Astrocyte (in vitro differentiated cells and primary cell): ENCODE results near the gene IGSF23.

Source experiments
- EZH2 ChIP-seq: IDR thresholded peaks from 2 replicates; pipeline ENCODE4 v1.6.1; 2012; ENCODE audit warnings: mild to moderate bottlenecking, low read length, inconsistent platforms; ENCODE audit not compliant: insufficient read depth
- TF ChIP-seq, protein P1 (sequence below): IDR thresholded peaks from 2 replicates; pipeline ENCODE4 v1.5.1; 2011; ENCODE audit warnings: low read depth, mild to moderate bottlenecking, inconsistent platforms, low read length, moderate library complexity; ENCODE audit not compliant: insufficient read depth

DNA sequence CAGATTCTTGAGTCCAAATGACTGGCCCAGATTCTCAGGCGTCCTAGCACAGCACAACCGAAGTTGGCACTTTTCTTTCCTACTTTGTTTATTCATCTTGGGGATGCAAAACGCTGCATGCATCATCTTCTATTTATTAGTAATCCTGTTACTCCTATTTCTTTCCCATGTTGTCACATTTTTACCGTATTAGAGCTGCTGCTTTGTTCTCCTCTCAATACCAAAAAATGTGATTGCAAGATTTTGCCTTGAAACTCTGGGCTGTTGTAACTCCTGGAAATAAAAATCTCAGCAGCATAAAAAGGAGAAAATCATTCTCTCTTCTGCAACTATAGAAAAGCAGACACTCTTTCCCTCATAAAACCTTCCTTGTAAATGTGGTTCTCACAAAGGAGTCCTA is 12.9 kb upstream of the IGSF23 start:
- TF ChIP-seq, protein P1, sequence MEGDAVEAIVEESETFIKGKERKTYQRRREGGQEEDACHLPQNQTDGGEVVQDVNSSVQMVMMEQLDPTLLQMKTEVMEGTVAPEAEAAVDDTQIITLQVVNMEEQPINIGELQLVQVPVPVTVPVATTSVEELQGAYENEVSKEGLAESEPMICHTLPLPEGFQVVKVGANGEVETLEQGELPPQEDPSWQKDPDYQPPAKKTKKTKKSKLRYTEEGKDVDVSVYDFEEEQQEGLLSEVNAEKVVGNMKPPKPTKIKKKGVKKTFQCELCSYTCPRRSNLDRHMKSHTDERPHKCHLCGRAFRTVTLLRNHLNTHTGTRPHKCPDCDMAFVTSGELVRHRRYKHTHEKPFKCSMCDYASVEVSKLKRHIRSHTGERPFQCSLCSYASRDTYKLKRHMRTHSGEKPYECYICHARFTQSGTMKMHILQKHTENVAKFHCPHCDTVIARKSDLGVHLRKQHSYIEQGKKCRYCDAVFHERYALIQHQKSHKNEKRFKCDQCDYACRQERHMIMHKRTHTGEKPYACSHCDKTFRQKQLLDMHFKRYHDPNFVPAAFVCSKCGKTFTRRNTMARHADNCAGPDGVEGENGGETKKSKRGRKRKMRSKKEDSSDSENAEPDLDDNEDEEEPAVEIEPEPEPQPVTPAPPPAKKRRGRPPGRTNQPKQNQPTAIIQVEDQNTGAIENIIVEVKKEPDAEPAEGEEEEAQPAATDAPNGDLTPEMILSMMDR, result no peak
- TF ChIP-seq EZH2, result no peak
